Measurements from ENCODE around the gene GREB1L.

DNA sequence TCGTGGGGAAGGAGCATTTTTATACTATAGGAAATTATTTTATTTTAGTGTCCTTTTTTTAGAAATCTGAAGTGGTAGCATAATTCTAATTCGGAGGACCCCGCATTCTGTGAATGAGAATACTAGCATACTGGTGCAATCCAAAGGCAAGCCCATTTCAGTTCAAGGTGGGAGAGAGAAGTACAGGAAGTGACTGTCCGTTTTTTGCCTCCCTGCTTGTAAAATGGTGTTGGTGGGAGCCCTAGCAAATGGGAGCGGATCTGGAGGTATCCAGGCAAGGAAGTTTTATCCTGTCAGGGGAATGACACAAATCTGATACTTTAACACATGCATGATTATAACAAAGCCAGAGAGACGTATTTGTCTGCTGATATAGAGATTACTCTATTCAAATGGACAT lies 216.8 kb downstream of the GREB1L start:
- TF ChIP-seq POLR2AphosphoS5 (IDR thresholded peaks at IDR 0.05; ENCODE audit: low read depth, low read length) = no peak
- TF ChIP-seq, protein P1, sequence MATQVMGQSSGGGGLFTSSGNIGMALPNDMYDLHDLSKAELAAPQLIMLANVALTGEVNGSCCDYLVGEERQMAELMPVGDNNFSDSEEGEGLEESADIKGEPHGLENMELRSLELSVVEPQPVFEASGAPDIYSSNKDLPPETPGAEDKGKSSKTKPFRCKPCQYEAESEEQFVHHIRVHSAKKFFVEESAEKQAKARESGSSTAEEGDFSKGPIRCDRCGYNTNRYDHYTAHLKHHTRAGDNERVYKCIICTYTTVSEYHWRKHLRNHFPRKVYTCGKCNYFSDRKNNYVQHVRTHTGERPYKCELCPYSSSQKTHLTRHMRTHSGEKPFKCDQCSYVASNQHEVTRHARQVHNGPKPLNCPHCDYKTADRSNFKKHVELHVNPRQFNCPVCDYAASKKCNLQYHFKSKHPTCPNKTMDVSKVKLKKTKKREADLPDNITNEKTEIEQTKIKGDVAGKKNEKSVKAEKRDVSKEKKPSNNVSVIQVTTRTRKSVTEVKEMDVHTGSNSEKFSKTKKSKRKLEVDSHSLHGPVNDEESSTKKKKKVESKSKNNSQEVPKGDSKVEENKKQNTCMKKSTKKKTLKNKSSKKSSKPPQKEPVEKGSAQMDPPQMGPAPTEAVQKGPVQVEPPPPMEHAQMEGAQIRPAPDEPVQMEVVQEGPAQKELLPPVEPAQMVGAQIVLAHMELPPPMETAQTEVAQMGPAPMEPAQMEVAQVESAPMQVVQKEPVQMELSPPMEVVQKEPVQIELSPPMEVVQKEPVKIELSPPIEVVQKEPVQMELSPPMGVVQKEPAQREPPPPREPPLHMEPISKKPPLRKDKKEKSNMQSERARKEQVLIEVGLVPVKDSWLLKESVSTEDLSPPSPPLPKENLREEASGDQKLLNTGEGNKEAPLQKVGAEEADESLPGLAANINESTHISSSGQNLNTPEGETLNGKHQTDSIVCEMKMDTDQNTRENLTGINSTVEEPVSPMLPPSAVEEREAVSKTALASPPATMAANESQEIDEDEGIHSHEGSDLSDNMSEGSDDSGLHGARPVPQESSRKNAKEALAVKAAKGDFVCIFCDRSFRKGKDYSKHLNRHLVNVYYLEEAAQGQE (IDR thresholded peaks at IDR 0.05; ENCODE audit: insufficient read depth in 1 of 2, low read depth in 2 of 2, low read length in 2 of 2) = no peak
- no peak for TF ChIP-seq SIN3A (IDR thresholded peaks at IDR 0.05; ENCODE audit: borderline replicate concordance, insufficient read depth, low read length)

Data from PFSK-1 (cell line).